ENCODE results near the gene SPANXB1.
"Not testable (repeated sequence)": the region's sequence is repeated elsewhere in the genome, so short reads cannot be mapped to it uniquely, and the experiment has no call there.

GRCh38 chrX:141005243-141005642 lies 2.8 kb downstream of the SPANXB1 start:
- not testable (repeated sequence) for TF ChIP-seq CTCF, POLR2A (IDR thresholded peaks at IDR 0.05)

Data from body of pancreas (tissue), 4 donors.